ENCODE measurements around the gene ZRANB1.

ZRANB1 gene

GRCh38 chr10:125015356-125015944 lies 73.5 kb downstream of the ZRANB1 start:
- in situ Hi-C loops (cut with MboI; ENCODE audit: low pct_unique_long_range_greater_than_20kb, low sequenced_read_pairs, unreplicated experiment) = no loop called here
- TF ChIP-seq, protein P1, sequence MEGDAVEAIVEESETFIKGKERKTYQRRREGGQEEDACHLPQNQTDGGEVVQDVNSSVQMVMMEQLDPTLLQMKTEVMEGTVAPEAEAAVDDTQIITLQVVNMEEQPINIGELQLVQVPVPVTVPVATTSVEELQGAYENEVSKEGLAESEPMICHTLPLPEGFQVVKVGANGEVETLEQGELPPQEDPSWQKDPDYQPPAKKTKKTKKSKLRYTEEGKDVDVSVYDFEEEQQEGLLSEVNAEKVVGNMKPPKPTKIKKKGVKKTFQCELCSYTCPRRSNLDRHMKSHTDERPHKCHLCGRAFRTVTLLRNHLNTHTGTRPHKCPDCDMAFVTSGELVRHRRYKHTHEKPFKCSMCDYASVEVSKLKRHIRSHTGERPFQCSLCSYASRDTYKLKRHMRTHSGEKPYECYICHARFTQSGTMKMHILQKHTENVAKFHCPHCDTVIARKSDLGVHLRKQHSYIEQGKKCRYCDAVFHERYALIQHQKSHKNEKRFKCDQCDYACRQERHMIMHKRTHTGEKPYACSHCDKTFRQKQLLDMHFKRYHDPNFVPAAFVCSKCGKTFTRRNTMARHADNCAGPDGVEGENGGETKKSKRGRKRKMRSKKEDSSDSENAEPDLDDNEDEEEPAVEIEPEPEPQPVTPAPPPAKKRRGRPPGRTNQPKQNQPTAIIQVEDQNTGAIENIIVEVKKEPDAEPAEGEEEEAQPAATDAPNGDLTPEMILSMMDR (IDR thresholded peaks at IDR 0.05; ENCODE audit: extremely low read depth, insufficient read depth, missing control alignments) = no peak
- no peak for DNase-seq (ENCODE audit: low spot score)

DNA sequence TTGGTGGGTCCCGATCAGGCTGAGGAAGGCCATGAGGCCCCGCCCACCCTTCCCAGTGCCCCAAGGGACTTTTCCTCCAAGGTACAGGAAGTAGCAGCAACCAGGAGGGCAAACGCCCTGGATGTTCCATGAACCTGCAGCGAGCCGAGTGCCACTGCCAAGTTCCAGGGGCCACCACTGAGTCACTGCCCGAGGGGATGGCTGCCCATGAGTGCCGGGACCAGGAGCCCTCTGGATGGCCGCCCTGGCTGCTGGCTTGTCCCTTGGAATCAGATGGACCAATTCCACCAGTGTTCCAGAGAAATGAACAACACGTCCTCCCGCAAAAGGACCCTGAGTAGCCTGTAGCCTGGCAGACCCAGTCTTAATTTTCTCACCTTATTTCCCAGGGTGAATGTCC lies 74.2 kb downstream of the ZRANB1 start:
- TF ChIP-seq, protein P1 (IDR thresholded peaks at IDR 0.05; ENCODE audit: extremely low read depth, insufficient read depth, missing control alignments) = no peak
- in situ Hi-C loops (cut with MboI; ENCODE audit: low pct_unique_long_range_greater_than_20kb, low sequenced_read_pairs, unreplicated experiment) = no loop called here
- DNase-seq (ENCODE audit: low spot score) = no peak

- no peak for DNase-seq (ENCODE audit: low spot score)
- TF ChIP-seq, protein P1 (IDR thresholded peaks at IDR 0.05; ENCODE audit: extremely low read depth, insufficient read depth, missing control alignments) = no peak
- in situ Hi-C loops (cut with MboI; ENCODE audit: low pct_unique_long_range_greater_than_20kb, low sequenced_read_pairs, unreplicated experiment) = no loop called here
Measured at GRCh38 chr10:125016611-125017202, 74.8 kb downstream of the ZRANB1 start.

DNA sequence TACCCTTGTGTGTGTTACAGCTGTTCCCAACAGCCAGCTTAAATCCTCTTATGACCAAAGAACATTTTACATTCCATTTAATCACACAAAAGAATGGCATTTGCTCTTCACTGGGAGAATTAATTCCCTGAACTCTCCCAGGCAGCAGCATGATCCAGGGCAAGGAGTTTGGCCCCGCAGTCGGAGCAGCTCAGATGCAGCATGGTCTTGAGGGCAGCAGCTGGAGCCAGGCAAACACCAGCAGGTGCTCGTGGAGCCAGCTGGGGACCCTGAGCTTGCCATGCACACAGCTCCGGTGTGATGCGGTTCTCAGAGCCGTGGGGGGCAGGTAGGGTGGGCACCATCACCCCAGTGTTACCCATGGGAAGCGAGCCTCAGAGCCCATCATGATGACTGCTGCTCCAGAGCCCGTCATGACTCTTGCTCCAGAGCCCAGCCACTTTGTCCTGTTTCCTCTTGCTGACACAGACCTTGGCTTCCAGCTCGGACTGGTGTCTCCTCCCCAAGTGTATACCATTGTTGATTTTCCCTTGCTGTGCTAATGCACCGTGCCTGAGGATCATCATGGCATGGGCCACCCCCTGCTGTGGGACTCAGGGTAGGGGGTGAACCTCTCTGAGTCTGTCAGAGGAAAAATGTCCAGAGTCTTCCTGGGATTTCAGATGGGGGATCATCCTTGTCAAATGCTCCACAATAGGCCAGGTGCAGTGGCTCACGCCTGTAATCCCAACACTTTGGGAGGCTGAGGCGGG lies 75.8 kb downstream of the ZRANB1 start:
- in situ Hi-C loops (cut with MboI; ENCODE audit: low pct_unique_long_range_greater_than_20kb, low sequenced_read_pairs, unreplicated experiment) = no loop called here
- no peak for DNase-seq (ENCODE audit: low spot score)
- TF ChIP-seq, protein P1 (IDR thresholded peaks at IDR 0.05; ENCODE audit: extremely low read depth, insufficient read depth, missing control alignments) = no peak

- TF ChIP-seq, protein P1 (IDR thresholded peaks at IDR 0.05; ENCODE audit: extremely low read depth, insufficient read depth, missing control alignments) = no peak
- DNase-seq (ENCODE audit: low spot score) = no peak
- in situ Hi-C loops (cut with MboI; ENCODE audit: low pct_unique_long_range_greater_than_20kb, low sequenced_read_pairs, unreplicated experiment) = no loop called here
Measured at GRCh38 chr10:125018576-125019143, 76.7 kb downstream of the ZRANB1 start.

DNA sequence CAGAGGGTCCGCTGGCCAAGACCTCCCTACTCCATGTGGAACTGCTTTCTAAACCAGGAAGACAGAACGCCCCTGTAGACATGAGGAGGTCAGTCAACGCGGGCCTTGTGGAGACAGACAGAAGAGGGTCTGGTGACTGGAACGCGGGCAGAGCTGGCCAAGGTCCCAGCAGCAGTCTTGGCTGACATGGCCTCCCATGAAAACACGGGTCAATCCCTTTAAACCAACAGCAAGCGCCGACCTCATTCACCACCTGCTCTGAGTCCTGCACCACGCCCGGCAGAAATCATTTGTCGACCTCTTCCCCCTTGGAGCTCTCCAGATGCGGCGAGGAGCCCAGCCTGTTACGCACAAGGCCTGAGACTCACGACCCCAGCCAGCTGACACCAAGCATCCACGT lies 78.5 kb downstream of the ZRANB1 start:
- DNase-seq (ENCODE audit: low spot score) = no peak
- in situ Hi-C loops (cut with MboI; ENCODE audit: low pct_unique_long_range_greater_than_20kb, low sequenced_read_pairs, unreplicated experiment) = no loop called here
- TF ChIP-seq, protein P1 (IDR thresholded peaks at IDR 0.05; ENCODE audit: extremely low read depth, insufficient read depth, missing control alignments) = no peak

Measured in GM13977 (cell line).